CD4-positive, alpha-beta T cell (primary cell): Measurements from ENCODE around the gene NAT9. TPM values are rescaled to one million over a fixed set of nuclear protein-coding genes. Genes with fewer than 3 reads are reported as not detected.

Experiments
- ATAC-seq: fragments of 200-7000 bp; cut with Tn5 transposase; one replicate; pipeline ENCODE4 v1.10.0; 2022; ENCODE audit warnings: mild to moderate bottlenecking; ENCODE audit not compliant: poor library complexity
- CTCF ChIA-PET: fragments of 350-600 bp; sonication (Branson Sonifier 250); formaldehyde crosslinking; loops from one replicate; lab custom pipeline; 2021; ENCODE audit warnings: antibody characterized with exemption, inconsistent platforms; lab: Charles Lee
- POLR2A ChIA-PET: fragments of 350-600 bp; sonication (Branson Sonifier 250); formaldehyde crosslinking; loops from one replicate; lab custom pipeline; 2021; ENCODE audit warnings: antibody characterized with exemption, inconsistent platforms; lab: Charles Lee
- DNase-seq, 14 experiments: peaks; one replicate each; pipeline ENCODE4 v3.0.0-alpha.2; 2013 to 2020; ENCODE audit warnings: mixed read lengths in 2 of 14
- H3K27ac ChIP-seq, 2 donors: one replicate each; pipeline versions ENCODE4 v1.5.1 to v1.7.0; 2013; ENCODE audit warnings: low read length in 2 of 2, low read depth in 1 of 2, mild to moderate bottlenecking in 1 of 2
- H3K27me3 ChIP-seq, 2 experiments: 1 replicate in 1 of 2; 2 replicates in 1 of 2; pipeline versions ENCODE4 v1.6.1 to v1.7.0; 2013; ENCODE audit warnings: low read length in 2 of 2, control low read depth in 1 of 2, mild to moderate bottlenecking in 1 of 2, moderate library complexity in 1 of 2; ENCODE audit not compliant: insufficient read depth in 2 of 2, control insufficient read depth in 1 of 2
- H3K36me3 ChIP-seq: one replicate; pipeline ENCODE4 v1.6.1; 2013; ENCODE audit warnings: low read length, control low read depth; ENCODE audit not compliant: insufficient read depth
- H3K4me1 ChIP-seq: one replicate; pipeline ENCODE4 v1.6.1; 2013; ENCODE audit warnings: low read length, control low read depth; ENCODE audit not compliant: insufficient read depth
- H3K4me3 ChIP-seq: one replicate; pipeline ENCODE4 v1.5.1; 2013; ENCODE audit warnings: mild to moderate bottlenecking, low read length, moderate library complexity
- H3K9me3 ChIP-seq, 2 experiments: 1 replicate in 1 of 2; 2 replicates in 1 of 2; pipeline versions ENCODE4 v1.6.1 to v1.7.0; 2013; ENCODE audit warnings: low read length in 2 of 2, mild to moderate bottlenecking in 2 of 2, control low read depth in 1 of 2, moderate library complexity in 1 of 2; ENCODE audit not compliant: control insufficient read depth in 1 of 2, insufficient read depth in 1 of 2
- H3K27ac Mint-ChIP-seq: one replicate; pipeline ENCODE4 v1.8.0; 2020; ENCODE audit warnings: mixed read lengths
- H3K27me3 Mint-ChIP-seq: one replicate; pipeline ENCODE4 v1.8.0; 2021; ENCODE audit warnings: mixed read lengths
- H3K36me3 Mint-ChIP-seq: one replicate; pipeline ENCODE4 v1.8.0; 2021; ENCODE audit warnings: low read depth, mixed read lengths
- H3K4me1 Mint-ChIP-seq: one replicate; pipeline ENCODE4 v1.8.0; 2021; ENCODE audit warnings: low read depth, mixed read lengths
- H3K4me3 Mint-ChIP-seq: one replicate; pipeline ENCODE4 v1.8.0; 2020; ENCODE audit warnings: mild to moderate bottlenecking, mixed read lengths
- H3K9me3 Mint-ChIP-seq: one replicate; pipeline ENCODE4 v1.8.0; 2020; ENCODE audit warnings: mixed read lengths
- CTCF ChIP-seq: fragments of 200-600 bp; IDR thresholded peaks from one replicate; pipeline ENCODE4 v1.8.0; 2022; ENCODE audit warnings: antibody characterized with exemption, mild to moderate bottlenecking
- intact Hi-C, 2 experiments: fragments of 100-400 bp; cut with DNase I in 1 of 2; cut with micrococcal nuclease in 1 of 2; formaldehyde crosslinking; loops; one replicate each; pipeline versions ENCODE4 v1.15.1 to v1.9.0; 2023 to 2025; cut with DNase I, micrococcal nuclease
- total RNA-seq, 174 experiments: library from RNA in 2 of 174; stranded (reverse) in 2 of 174; gene quantifications; one replicate each; pipeline ENCODE4 v1.2.3 and lab custom pipeline; 2021 to 2026

The NAT9 gene
- total RNA-seq, 2 experiments from 2014 or later, result 34.6 to 38.2 TPM

GRCh38 chr17:74729866-74730265 lies 46.3 kb downstream of the NAT9 start:
- H3K27me3 ChIP-seq, result no peaks in the 10 kb centered on the region
- intact Hi-C loops, result loop anchor here in 1 of 2 experiments (10.0 kb wide), 1 partner anchor 525 kb away; the partner anchor contains the start of gene RPL38
- H3K9me3 ChIP-seq, result no peaks in the 10 kb centered on the region
- peaks cover 8% of the 10 kb centered on the region for H3K4me1 Mint-ChIP-seq
- ATAC-seq (no peak), DNase-seq (no peak)
- no peak overlapping the region for H3K4me3 Mint-ChIP-seq
- no peak overlapping the region for H3K4me3 ChIP-seq
- no peaks in the 10 kb centered on the region for H3K27me3 Mint-ChIP-seq
- no peak for TF ChIP-seq CTCF
- H3K27ac Mint-ChIP-seq, result no peak overlapping the region
- peaks cover 42% of the 10 kb centered on the region for H3K4me1 ChIP-seq
- H3K27ac ChIP-seq, result no peak overlapping the region
- H3K9me3 Mint-ChIP-seq, result no peaks in the 10 kb centered on the region
- no peaks in the 10 kb centered on the region for H3K36me3 Mint-ChIP-seq
- ChIA-PET CTCF (no interaction called here), POLR2A (interaction anchor here (0.8 kb wide), 1 partner anchor 8 kb away, joined by 3 read pairs; no protein-coding TSS in a partner anchor)
- H3K36me3 ChIP-seq, result no peaks in the 10 kb centered on the region

- intact Hi-C loops, result no loop called here
- Mint-ChIP-seq H3K9me3 (no peaks in the 10 kb centered on the region), H3K27me3 (no peaks in the 10 kb centered on the region), H3K4me1 (peaks cover 5% of the 10 kb centered on the region), H3K27ac (no peak overlapping the region), H3K4me3 (no peak overlapping the region), H3K36me3 (no peaks in the 10 kb centered on the region)
- Histone ChIP-seq H3K27ac (no peak overlapping the region), H3K4me3 (no peak overlapping the region), H3K36me3 (no peaks in the 10 kb centered on the region), H3K9me3 (no peaks in the 10 kb centered on the region), H3K4me1 (peaks cover 42% of the 10 kb centered on the region), H3K27me3 (no peaks in the 10 kb centered on the region)
- ATAC-seq (no peak), DNase-seq (no peak)
- POLR2A ChIA-PET, result interaction anchor here (0.8 kb wide), 1 partner anchor 8 kb away, joined by 3 read pairs; no protein-coding TSS in a partner anchor
- TF ChIP-seq CTCF, result no peak
- CTCF ChIA-PET, result no interaction called here
Observed at GRCh38 chr17:74729368-74729767, 46.8 kb downstream of the NAT9 start.

- ATAC-seq (no peak), DNase-seq (no peak)
- peaks cover 42% of the 10 kb centered on the region for H3K4me1 ChIP-seq
- Mint-ChIP-seq H3K27ac (no peak overlapping the region), H3K27me3 (no peaks in the 10 kb centered on the region), H3K4me3 (no peak overlapping the region), H3K9me3 (no peaks in the 10 kb centered on the region), H3K36me3 (no peaks in the 10 kb centered on the region), H3K4me1 (peaks cover 5% of the 10 kb centered on the region)
- intact Hi-C loops, result no loop called here
- no peaks in the 10 kb centered on the region for H3K36me3 ChIP-seq
- no peak for TF ChIP-seq CTCF
- no peak overlapping the region for H3K4me3 ChIP-seq
- no peaks in the 10 kb centered on the region for H3K9me3 ChIP-seq
- H3K27me3 ChIP-seq, result no peaks in the 10 kb centered on the region
- no peak overlapping the region for H3K27ac ChIP-seq
- POLR2A ChIA-PET, result no interaction called here
- CTCF ChIA-PET, result no interaction called here
Observed at GRCh38 chr17:74728702-74729075, 47.5 kb downstream of the NAT9 start.
